ENCODE measurements around the gene ACO1.

Gene ACO1

DNA sequence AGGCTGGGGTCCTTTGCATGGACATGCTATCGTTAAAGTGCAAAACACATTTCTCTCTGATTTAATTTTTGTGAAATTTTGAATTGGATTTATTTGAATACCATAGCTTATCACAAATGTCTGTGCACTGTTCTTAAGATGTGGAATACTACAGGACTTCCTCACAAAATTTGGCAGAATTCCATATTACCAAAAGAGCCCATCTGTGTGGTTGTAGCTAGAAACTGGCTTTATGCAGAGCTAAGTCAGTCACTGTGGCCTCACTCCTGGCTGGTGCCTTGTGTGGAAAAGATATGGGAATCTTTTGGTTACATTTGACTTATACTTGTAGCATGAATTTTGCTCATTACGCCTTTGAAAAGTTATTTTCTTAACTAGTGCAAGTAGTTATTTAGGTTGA, 35.5 kb downstream of the ACO1 start:
- no peak for DNase-seq (ENCODE audit: extremely low spot score)
- TF ChIP-seq SP1 (IDR thresholded peaks at IDR 0.05), result no peak
- TF ChIP-seq TARDBP (IDR thresholded peaks at IDR 0.05), result no peak
- TF ChIP-seq NFRKB (IDR thresholded peaks at IDR 0.05), result no peak
- TF ChIP-seq ZNF384 (IDR thresholded peaks at IDR 0.05), result no peak
- TF ChIP-seq FOXK2 (IDR thresholded peaks at IDR 0.05), result no peak
- TF ChIP-seq CTBP1 (IDR thresholded peaks at IDR 0.05; ENCODE audit: borderline replicate concordance), result no peak
- TF ChIP-seq, protein P1, sequence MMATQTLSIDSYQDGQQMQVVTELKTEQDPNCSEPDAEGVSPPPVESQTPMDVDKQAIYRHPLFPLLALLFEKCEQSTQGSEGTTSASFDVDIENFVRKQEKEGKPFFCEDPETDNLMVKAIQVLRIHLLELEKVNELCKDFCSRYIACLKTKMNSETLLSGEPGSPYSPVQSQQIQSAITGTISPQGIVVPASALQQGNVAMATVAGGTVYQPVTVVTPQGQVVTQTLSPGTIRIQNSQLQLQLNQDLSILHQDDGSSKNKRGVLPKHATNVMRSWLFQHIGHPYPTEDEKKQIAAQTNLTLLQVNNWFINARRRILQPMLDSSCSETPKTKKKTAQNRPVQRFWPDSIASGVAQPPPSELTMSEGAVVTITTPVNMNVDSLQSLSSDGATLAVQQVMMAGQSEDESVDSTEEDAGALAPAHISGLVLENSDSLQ (IDR thresholded peaks at IDR 0.05), result no peak
- ChIA-PET CTCF (no interaction called here), POLR2A (interaction anchor here (0.9 kb wide), 1 partner anchor 35 kb away, joined by 3 read pairs; no protein-coding TSS in a partner anchor)

DNA sequence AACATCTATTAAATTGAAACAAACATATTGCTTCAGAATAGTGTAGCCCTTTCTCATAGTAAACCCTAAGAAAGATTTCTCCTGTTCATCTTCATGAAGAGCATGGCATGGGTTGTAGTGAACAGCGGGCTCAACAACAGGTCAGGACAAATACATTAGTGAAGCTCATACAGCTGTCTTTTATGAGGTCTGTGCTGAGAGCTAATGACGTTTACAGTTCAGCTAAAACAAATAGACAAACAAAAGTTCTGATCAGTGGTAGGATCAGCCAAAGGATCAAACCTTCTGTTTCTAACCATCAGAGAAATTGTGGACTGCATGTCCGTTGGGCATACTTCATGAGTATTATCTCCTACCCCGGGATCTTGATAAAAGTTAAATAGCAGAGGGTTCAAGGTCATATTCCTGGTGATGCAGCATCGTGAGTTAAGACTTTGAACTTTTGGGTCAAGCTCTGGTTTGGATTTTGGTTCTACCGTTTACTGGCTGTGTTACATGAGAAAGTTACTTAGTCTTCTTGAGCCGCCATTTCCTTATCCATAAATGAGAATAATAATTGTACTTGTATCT, 37.9 kb downstream of the ACO1 start:
- TF ChIP-seq BHLHE40 (IDR thresholded peaks at IDR 0.05; ENCODE audit: borderline replicate concordance), result no peak
- no peak for TF ChIP-seq L3MBTL2 (conservative IDR thresholded peaks at IDR 0.05)
- no peak for TF ChIP-seq SUZ12 (IDR thresholded peaks at IDR 0.05)
- TF ChIP-seq TARDBP (IDR thresholded peaks at IDR 0.05), result no peak
- TF ChIP-seq, protein P1 (IDR thresholded peaks at IDR 0.05), result no peak
- no peak for TF ChIP-seq SP1 (IDR thresholded peaks at IDR 0.05)
- TF ChIP-seq ELF4 (IDR thresholded peaks at IDR 0.05), result no peak
- no peak for TF ChIP-seq ZNF384 (IDR thresholded peaks at IDR 0.05)
- TF ChIP-seq ARNT (IDR thresholded peaks at IDR 0.05), result no peak
- no peak for TF ChIP-seq LEF1 (IDR thresholded peaks at IDR 0.05; ENCODE audit: borderline replicate concordance)
- TF ChIP-seq CTBP1 (IDR thresholded peaks at IDR 0.05; ENCODE audit: borderline replicate concordance), result no peak
- TF ChIP-seq HDGF (IDR thresholded peaks at IDR 0.05; ENCODE audit: borderline replicate concordance), result no peak
- no peak for TF ChIP-seq FOXA1 (IDR thresholded peaks at IDR 0.05)
- no peak for TF ChIP-seq FOXM1 (IDR thresholded peaks at IDR 0.05; ENCODE audit: borderline replicate concordance)
- TF ChIP-seq FOXK2 (IDR thresholded peaks at IDR 0.05), result no peak
- TF ChIP-seq NFRKB (IDR thresholded peaks at IDR 0.05), result no peak
- DNase-seq (ENCODE audit: extremely low spot score), result no peak
- ChIA-PET POLR2A (no interaction called here), CTCF (interaction anchor here (0.6 kb wide), 1 partner anchor 104 kb away, joined by 4 read pairs; no protein-coding TSS in a partner anchor)

DNA sequence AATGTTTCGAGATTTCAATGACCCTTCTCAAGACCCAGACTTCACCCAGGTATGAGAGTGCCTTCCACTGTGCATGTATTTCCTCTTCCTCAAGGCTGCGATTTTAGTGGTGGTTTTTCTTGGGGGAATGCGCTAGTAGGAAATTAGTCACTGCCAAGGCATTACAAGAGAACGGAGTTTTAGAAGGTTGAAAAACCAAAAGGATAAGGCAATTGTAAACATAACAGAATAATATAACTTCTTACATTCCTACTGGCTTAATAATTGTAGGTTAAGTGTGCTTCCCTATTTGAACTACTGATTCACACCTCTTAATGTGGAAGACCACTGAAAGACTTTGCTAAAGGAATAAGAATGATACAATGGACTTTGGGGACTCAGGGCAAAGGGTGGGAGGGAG, 38.9 kb downstream of the ACO1 start:
- TF ChIP-seq FOXK2 (IDR thresholded peaks at IDR 0.05) (no peak), ARNT (IDR thresholded peaks at IDR 0.05) (no peak), NFRKB (IDR thresholded peaks at IDR 0.05) (no peak), HDGF (IDR thresholded peaks at IDR 0.05; ENCODE audit: borderline replicate concordance) (no peak), ELF4 (IDR thresholded peaks at IDR 0.05) (no peak)
- no peak for DNase-seq (ENCODE audit: extremely low spot score)
- CTCF ChIA-PET, result no interaction called here
- POLR2A ChIA-PET, result no interaction called here

DNA sequence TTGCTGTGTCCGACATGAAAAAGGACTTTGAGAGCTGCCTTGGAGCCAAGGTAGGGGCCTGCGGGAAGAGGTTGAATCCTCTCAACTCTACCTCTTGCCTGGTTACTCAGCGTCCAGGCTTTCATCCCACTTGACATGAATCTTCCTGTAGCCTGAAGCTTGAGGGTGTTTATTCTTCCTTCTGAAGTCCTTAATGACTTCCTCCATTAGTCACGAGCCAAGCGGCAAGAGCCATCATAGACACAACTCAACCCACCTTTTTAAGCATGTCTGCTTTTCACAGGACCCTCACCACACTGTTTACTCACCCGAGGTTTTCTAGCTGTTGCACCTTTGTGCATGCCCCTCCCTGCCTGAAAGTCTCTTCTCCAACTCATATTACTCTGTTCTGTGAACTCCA, 40.2 kb downstream of the ACO1 start:
- TF ChIP-seq L3MBTL2 (conservative IDR thresholded peaks at IDR 0.05) (no peak), NFRKB (IDR thresholded peaks at IDR 0.05) (no peak), FOXM1 (IDR thresholded peaks at IDR 0.05; ENCODE audit: borderline replicate concordance) (no peak), SUZ12 (IDR thresholded peaks at IDR 0.05) (no peak), CTBP1 (IDR thresholded peaks at IDR 0.05; ENCODE audit: borderline replicate concordance) (no peak), FOXK2 (IDR thresholded peaks at IDR 0.05) (no peak)
- CTCF ChIA-PET, result no interaction called here
- POLR2A ChIA-PET, result no interaction called here
- DNase-seq (ENCODE audit: extremely low spot score), result no peak

- TF ChIP-seq SUZ12 (IDR thresholded peaks at IDR 0.05), result no peak
- no peak for TF ChIP-seq ELF4 (IDR thresholded peaks at IDR 0.05)
- TF ChIP-seq HDGF (IDR thresholded peaks at IDR 0.05; ENCODE audit: borderline replicate concordance), result no peak
- TF ChIP-seq, protein P1 (IDR thresholded peaks at IDR 0.05), result no peak
- no peak for TF ChIP-seq SP1 (IDR thresholded peaks at IDR 0.05)
- no peak for TF ChIP-seq FOXK2 (IDR thresholded peaks at IDR 0.05)
- TF ChIP-seq BHLHE40 (IDR thresholded peaks at IDR 0.05; ENCODE audit: borderline replicate concordance), result no peak
- no peak for TF ChIP-seq NFRKB (IDR thresholded peaks at IDR 0.05)
- no peak for TF ChIP-seq ZNF384 (IDR thresholded peaks at IDR 0.05)
- TF ChIP-seq TARDBP (IDR thresholded peaks at IDR 0.05), result no peak
- TF ChIP-seq CTBP1 (IDR thresholded peaks at IDR 0.05; ENCODE audit: borderline replicate concordance), result no peak
- TF ChIP-seq FOXA1 (IDR thresholded peaks at IDR 0.05), result no peak
- no peak for TF ChIP-seq FOXM1 (IDR thresholded peaks at IDR 0.05; ENCODE audit: borderline replicate concordance)
- ChIA-PET CTCF (interaction anchor here (1.0 kb wide), 1 partner anchor 47 kb away, joined by 3 read pairs; no protein-coding TSS in a partner anchor), POLR2A (no interaction called here)
- no peak for DNase-seq (ENCODE audit: extremely low spot score)
Observed at GRCh38 chr9:32426278-32426939, 42.0 kb downstream of the ACO1 start.

DNA sequence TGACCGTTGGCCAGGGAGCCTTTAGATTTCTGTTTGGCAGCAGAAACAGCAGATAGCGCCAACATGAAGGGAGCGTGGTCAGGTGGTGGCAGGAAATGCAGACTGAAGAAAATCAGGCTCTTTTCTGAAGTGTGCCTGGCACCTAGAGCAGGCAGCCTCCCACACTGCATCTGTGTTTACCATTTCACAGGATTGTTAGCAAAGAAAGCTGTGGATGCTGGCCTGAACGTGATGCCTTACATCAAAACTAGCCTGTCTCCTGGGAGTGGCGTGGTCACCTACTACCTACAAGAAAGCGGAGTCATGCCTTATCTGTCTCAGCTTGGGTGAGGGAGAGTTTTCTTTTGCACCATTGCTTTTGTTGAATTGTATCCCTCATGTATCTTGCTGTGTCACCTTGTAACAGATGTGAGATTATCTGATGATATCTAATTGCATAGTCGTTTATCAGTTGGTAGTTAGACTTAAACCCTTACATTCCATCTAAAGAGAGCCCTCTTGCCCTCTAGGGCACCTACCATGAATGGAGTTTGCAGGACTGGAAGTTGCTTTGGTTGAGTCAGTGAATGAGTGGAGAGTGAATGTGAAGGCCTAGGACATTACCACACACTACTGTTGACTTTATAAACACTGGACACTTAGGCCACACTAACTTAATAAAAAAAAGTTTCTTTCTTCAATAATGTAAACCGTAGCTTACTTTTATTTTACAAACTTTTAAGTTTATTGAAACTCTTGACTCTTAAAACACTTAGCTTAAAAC, 42.8 kb downstream of the ACO1 start:
- POLR2A ChIA-PET, result no interaction called here
- CTCF ChIA-PET, result interaction anchor here (0.8 to 1.0 kb wide), 2 partner anchors 44 to 48 kb away, joined by 3 read pairs; no protein-coding TSS in a partner anchor
- no peak for TF ChIP-seq TARDBP (IDR thresholded peaks at IDR 0.05)
- TF ChIP-seq ZNF384 (IDR thresholded peaks at IDR 0.05), result no peak
- TF ChIP-seq BHLHE40 (IDR thresholded peaks at IDR 0.05; ENCODE audit: borderline replicate concordance), result no peak
- no peak for TF ChIP-seq CTBP1 (IDR thresholded peaks at IDR 0.05; ENCODE audit: borderline replicate concordance)
- TF ChIP-seq FOXK2 (IDR thresholded peaks at IDR 0.05), result no peak
- TF ChIP-seq FOXA1 (IDR thresholded peaks at IDR 0.05), result no peak
- no peak for TF ChIP-seq SUZ12 (IDR thresholded peaks at IDR 0.05)
- TF ChIP-seq FOXM1 (IDR thresholded peaks at IDR 0.05; ENCODE audit: borderline replicate concordance), result no peak
- no peak for TF ChIP-seq ARNT (IDR thresholded peaks at IDR 0.05)
- TF ChIP-seq HDGF (IDR thresholded peaks at IDR 0.05; ENCODE audit: borderline replicate concordance), result no peak
- DNase-seq (ENCODE audit: extremely low spot score), result no peak

All from HEK293T (cell line).